Osteocyte (in vitro differentiated cells): Measurements from ENCODE around the gene KRI1. TPM values are rescaled to one million over a fixed set of nuclear protein-coding genes. Genes with fewer than 3 reads are reported as not detected.
A peak's percentile ranks its signal among the peaks of the same experiment; 100 is the strongest.

Source experiments
- DNase-seq: peaks from one replicate; pipeline ENCODE4 v3.0.0; 2021; ENCODE audit warnings: mixed read lengths; ENCODE audit not compliant: unreplicated experiment; ENCODE audit errors: extremely low spot score
- H3K27ac Mint-ChIP-seq: one replicate; pipeline ENCODE4 v1.8.0; 2021; ENCODE audit warnings: mild to moderate bottlenecking, mixed read lengths; ENCODE audit not compliant: unreplicated experiment
- H3K27me3 Mint-ChIP-seq: one replicate; pipeline ENCODE4 v1.8.0; 2021; ENCODE audit warnings: mixed read lengths; ENCODE audit not compliant: unreplicated experiment
- H3K36me3 Mint-ChIP-seq: one replicate; pipeline ENCODE4 v1.8.0; 2021; ENCODE audit warnings: mixed read lengths; ENCODE audit not compliant: unreplicated experiment
- H3K4me1 Mint-ChIP-seq: one replicate; pipeline ENCODE4 v1.8.0; 2021; ENCODE audit warnings: mixed read lengths; ENCODE audit not compliant: unreplicated experiment
- H3K4me3 Mint-ChIP-seq: one replicate; pipeline ENCODE4 v1.8.0; 2021; ENCODE audit warnings: mild to moderate bottlenecking, moderate library complexity, mixed read lengths; ENCODE audit not compliant: unreplicated experiment
- H3K9me3 Mint-ChIP-seq: one replicate; pipeline ENCODE4 v1.8.0; 2021; ENCODE audit warnings: mixed read lengths; ENCODE audit not compliant: unreplicated experiment
- total RNA-seq: library from RNA; stranded (reverse); gene quantifications from 2 replicates; pipeline ENCODE4 v1.2.1, GENCODE V29; 2021
- TF ChIP-seq, protein P1 (sequence below): fragments of 200-600 bp; sonication (generic); IDR thresholded peaks from 2 replicates; pipeline ENCODE4 v1.5.0; 2021; ENCODE audit warnings: antibody characterized with exemption, mild to moderate bottlenecking, moderate library complexity

The KRI1 gene
- total RNA-seq, 1 donor from 2014 or later: 29.0 TPM

DNA sequence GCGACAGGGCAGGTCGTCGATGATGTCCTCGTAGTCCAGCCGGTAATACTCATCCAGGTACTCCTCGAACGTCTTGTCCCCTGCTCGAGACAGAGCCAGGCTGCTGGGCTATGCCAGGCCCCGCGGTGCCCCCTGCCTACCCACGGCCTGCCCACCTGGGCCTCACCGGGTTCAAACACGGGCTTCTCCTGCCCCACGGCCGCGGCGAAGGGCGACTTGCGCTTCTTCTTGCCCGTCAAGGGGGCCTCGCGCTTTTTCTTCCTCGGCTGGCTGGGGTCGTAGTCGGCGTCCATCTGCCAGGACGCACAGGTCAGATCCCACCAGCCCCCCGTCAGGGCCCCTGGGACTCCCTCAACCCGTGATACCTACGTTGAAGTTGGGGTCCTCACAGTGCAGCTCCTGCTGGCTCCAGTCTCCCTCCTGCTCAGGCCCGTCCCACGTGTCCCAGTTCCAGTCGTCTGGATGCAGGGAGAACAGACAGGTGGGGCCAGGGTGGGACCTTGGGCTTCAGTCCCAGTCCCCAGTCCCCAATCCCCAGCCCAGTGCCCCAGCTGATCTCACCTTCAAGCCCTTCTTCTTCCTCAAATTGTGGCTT, 8.1 kb downstream of the KRI1 start:
- H3K4me3 Mint-ChIP-seq: no peak overlapping the region
- H3K36me3 Mint-ChIP-seq: peaks cover 27% of the 10 kb centered on the region
- no peaks in the 10 kb centered on the region for H3K27me3 Mint-ChIP-seq
- no peaks in the 10 kb centered on the region for H3K9me3 Mint-ChIP-seq
- TF ChIP-seq, protein P1, sequence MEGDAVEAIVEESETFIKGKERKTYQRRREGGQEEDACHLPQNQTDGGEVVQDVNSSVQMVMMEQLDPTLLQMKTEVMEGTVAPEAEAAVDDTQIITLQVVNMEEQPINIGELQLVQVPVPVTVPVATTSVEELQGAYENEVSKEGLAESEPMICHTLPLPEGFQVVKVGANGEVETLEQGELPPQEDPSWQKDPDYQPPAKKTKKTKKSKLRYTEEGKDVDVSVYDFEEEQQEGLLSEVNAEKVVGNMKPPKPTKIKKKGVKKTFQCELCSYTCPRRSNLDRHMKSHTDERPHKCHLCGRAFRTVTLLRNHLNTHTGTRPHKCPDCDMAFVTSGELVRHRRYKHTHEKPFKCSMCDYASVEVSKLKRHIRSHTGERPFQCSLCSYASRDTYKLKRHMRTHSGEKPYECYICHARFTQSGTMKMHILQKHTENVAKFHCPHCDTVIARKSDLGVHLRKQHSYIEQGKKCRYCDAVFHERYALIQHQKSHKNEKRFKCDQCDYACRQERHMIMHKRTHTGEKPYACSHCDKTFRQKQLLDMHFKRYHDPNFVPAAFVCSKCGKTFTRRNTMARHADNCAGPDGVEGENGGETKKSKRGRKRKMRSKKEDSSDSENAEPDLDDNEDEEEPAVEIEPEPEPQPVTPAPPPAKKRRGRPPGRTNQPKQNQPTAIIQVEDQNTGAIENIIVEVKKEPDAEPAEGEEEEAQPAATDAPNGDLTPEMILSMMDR: no peak
- H3K4me1 Mint-ChIP-seq: no peaks in the 10 kb centered on the region
- DNase-seq: no peak
- no peak overlapping the region for H3K27ac Mint-ChIP-seq

DNA sequence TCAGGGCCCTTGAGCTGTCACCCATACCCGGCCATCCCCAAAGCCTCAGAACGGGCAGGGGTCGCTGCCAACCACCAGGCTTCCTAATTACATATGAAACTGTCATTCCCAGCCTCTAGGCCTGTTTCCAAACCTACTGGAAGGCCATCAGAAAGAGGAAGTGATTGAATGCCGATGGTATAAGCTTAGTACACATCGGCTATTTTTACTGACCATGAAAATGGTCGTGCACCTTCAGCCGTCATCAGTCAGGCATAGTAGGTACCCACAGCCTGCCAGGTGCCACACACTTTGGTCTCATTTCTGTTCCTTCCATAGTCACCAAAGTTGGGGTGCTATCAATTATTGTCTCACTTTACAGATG, 10.2 kb downstream of the KRI1 start:
- no peak overlapping the region for H3K4me3 Mint-ChIP-seq
- H3K27me3 Mint-ChIP-seq: no peaks in the 10 kb centered on the region
- H3K27ac Mint-ChIP-seq: no peak overlapping the region
- no peaks in the 10 kb centered on the region for H3K4me1 Mint-ChIP-seq
- TF ChIP-seq, protein P1: no peak
- peaks cover 31% of the 10 kb centered on the region for H3K36me3 Mint-ChIP-seq
- no peak for DNase-seq
- H3K9me3 Mint-ChIP-seq: no peaks in the 10 kb centered on the region

DNA sequence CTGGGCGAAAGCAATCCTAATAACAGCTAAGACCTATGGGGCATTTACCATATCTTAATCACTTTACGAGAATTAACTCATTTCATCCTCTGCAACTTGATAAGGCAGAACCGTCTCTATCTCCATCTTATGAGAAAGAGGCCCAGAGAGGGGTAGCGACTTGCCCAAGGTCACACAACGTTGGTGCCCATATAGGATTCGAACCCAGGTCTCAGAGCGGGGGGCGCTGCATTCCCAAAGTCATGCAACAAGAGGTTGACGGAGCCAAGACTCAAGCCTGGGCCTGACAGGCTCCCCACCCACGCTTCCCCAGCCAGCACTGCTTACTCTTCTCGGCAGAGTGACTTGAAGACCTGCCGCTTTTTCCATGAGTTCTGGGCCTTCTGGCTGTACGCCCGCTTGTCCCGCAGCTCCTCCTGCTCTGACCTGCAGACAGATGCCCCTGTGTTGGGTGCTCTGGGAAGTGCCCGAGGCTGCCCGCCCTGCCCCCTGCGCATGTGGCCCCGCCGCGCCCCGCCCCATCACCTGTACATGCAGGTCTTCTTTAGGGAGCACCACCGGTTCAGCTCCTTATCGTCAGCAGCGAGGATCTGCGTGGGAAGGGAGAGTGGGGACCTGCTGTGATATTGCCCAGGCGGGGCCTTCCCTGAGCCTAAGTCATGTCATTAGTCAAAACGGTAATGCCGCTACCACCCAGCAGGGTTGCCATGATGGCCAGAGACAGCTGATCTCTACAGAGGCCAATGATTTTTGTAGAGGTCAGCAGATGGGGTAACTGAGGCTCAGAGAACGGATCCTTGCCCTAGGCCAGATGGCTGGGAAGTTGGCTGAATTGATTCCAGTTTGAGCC, 10.8 kb downstream of the KRI1 start:
- no peaks in the 10 kb centered on the region for H3K27me3 Mint-ChIP-seq
- H3K4me3 Mint-ChIP-seq: no peak overlapping the region
- H3K36me3 Mint-ChIP-seq: peaks cover 36% of the 10 kb centered on the region
- DNase-seq: no peak
- TF ChIP-seq, protein P1: no peak
- no peaks in the 10 kb centered on the region for H3K4me1 Mint-ChIP-seq
- no peaks in the 10 kb centered on the region for H3K9me3 Mint-ChIP-seq
- H3K27ac Mint-ChIP-seq: no peak overlapping the region

DNA sequence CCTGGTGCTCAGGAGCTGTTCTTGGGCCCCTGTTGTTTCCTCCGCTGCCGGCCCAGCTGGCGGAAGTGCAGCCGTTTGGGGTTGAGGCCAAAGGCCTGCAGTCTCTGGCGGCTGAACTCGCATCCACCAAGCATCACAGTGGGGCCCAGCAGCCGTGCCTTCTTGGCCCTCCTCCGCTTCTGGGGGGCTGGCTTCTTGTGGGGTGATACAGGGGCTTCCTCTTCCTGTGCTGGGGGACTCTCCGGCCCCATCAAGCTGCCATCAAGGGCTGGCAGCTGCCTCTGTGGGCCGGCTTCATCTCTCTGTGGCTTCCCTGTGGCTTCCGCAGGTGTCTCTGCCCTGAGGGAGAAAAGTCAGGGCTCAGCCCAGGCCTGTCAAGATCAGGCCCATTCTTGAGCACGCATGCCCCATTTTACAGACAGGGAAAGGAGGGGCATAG, 11.8 kb downstream of the KRI1 start:
- H3K4me1 Mint-ChIP-seq: no peaks in the 10 kb centered on the region
- H3K4me3 Mint-ChIP-seq: no peak overlapping the region
- H3K9me3 Mint-ChIP-seq: no peaks in the 10 kb centered on the region
- no peaks in the 10 kb centered on the region for H3K27me3 Mint-ChIP-seq
- H3K27ac Mint-ChIP-seq: no peak overlapping the region
- peaks cover 32% of the 10 kb centered on the region for H3K36me3 Mint-ChIP-seq
- no peak for DNase-seq
- TF ChIP-seq, protein P1: no peak

- TF ChIP-seq, protein P1: no peak
- H3K4me1 Mint-ChIP-seq: no peaks in the 10 kb centered on the region
- H3K27me3 Mint-ChIP-seq: no peaks in the 10 kb centered on the region
- DNase-seq: no peak
- H3K4me3 Mint-ChIP-seq: no peak overlapping the region
- peak overlapping the region; percentile 23 for H3K27ac Mint-ChIP-seq
- H3K36me3 Mint-ChIP-seq: peaks cover 30% of the 10 kb centered on the region
- no peaks in the 10 kb centered on the region for H3K9me3 Mint-ChIP-seq
Measured at GRCh38 chr19:10553087-10553667, 12.6 kb downstream of the KRI1 start.
